Measurements from ENCODE around the gene SIN3A.
"Not testable (repeated sequence)": the region's sequence is repeated elsewhere in the genome, so short reads cannot be mapped to it uniquely, and the experiment has no call there.

Gene SIN3A

DNA sequence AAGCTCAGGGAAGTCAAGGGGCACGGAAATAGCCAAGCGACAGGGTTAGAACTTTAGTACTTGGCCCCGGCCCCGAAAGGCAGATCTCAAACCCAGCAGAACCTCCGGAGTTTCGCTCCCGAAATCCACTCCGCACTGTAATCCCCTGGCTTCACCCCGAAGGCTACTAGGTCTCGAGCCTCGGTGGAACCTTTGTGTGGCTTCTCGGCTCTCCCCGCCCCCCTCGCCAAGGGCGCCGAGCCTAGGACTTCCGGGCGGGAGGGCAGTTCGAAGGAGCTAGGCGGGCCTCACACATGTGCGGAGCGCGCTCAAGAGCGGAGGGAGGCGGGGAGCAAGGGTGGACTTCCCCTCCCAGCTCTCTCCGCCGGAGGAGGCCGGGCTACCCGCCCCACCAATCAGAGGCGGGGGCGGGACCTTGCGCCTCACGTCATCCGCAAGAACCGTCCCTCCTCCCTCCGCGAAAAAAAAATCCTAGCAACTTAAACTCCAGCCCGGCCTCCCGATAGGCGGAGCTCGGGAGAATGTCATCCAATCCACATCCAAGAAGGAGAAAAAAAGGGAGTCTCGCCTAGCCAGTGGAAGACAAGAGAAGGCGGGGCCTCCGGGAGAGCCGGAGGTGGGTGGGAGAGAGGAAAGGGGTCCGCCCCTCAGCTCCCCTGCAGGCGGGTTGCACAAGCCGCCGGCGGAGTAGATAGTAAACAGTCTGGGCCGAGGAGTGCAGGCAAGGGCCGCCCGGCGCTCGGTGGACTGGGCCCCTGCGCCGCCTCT, 2.4 kb upstream of the SIN3A start:
- DNase-seq (ENCODE audit: extremely low read depth, low read depth) = peak; percentile 100
- no peak for TF ChIP-seq CTCF (IDR thresholded peaks at IDR 0.05; ENCODE audit: low read depth, low read length)

DNA sequence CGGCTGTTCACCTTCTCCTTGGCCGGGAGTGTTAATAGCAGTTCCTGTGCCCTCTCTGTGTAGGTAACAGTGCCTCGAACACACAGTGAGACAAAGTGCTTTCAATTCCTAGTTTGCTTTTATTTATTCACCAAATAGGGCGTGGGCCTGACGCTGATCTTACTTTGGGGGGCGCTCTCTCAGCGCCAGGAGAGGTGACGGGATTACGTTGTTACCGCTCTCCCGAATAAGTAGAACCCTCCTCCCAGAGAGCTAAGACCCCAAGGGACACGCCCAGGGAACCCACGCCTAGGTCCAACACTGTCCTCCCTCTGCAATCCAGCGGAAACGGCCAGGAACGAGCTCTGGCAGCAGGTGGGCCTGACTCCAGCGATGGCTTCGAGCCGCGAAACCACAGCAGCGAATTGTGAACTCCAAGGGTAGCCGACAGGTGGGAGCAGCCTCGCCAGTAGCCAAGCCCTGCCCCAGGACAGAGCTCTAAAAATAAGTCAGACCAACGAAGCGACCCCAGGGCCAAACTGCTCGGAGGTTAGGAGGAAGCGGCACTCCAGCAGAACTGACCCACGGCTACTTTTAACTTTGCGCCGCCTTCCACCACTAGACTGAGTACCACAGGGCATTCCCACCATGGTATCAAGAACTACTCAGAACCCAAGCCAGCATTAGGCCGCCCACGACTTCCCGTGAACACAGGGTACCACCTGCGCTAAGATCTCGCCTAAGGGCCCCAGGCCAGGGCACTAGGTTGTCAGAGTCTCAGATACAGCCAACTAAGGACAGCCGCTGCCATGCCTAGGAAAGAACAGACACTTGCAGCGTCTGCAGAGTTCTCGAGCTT, 1.6 kb upstream of the SIN3A start:
- TF ChIP-seq CTCF (IDR thresholded peaks at IDR 0.05; ENCODE audit: low read depth, low read length) = no peak; the same call in 1 of the 2 replicates
- DNase-seq (ENCODE audit: extremely low read depth, low read depth) = no peak

DNA sequence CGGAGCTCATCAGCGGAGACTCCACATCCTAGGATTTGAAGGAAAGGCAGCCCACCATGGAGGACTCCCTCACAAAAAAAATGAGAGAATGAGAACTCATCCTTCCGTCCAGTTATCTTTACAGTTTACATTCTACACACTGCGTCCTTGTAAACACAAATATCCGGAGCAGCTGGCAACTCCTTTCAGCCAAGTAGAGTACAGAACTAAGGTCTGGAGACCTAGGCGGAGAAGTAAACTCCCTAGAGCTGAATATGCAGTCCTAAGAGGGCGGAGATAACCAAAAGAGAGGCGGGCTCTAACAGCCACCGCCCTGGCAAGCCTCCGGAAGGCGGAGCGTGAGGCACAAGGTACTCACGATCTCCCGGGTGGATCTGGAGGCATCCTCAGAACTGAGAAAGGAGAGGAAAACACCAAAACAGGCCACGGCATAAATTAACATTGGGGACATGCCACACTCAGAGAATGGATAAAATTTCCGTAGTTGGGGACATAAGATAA, 924 bp upstream of the SIN3A start:
- no peak for TF ChIP-seq CTCF (IDR thresholded peaks at IDR 0.05; ENCODE audit: low read depth, low read length)
- DNase-seq (ENCODE audit: extremely low read depth, low read depth) = no peak

DNA sequence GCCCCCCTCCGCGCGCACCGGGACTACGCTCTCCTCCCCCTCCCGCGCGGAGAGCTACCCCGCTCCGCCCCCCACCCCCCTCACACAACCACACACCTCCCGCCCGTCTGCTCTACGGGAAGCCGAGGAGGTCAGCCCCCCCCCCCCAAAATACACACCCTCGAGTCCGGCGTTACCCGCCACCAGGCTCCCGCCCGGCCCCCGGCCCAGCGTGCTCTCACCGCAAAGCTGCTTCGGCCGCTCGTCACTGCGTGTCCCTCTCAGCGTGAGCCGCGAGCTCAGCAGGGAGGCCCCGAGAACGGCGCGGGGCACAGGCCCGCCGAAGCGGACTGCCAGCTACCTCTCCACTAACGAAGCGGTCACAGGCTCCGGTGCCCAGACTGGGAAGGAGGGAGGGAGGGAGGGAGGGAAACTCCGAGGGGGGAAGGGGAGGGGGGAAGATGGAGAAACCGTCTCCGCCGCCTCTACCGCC, 252 bp downstream of the SIN3A start:
- no peak for TF ChIP-seq CTCF (IDR thresholded peaks at IDR 0.05; ENCODE audit: low read depth, low read length)
- DNase-seq (ENCODE audit: extremely low read depth, low read depth) = no peak

GRCh38 chr15:75450307-75451201, 936 bp downstream of the SIN3A start:
- no peak for TF ChIP-seq CTCF (IDR thresholded peaks at IDR 0.05; ENCODE audit: low read depth, low read length)
- peak; percentile 94 for DNase-seq (ENCODE audit: extremely low read depth, low read depth)

GRCh38 chr15:75449585-75450306, 1.7 kb downstream of the SIN3A start:
- TF ChIP-seq CTCF (IDR thresholded peaks at IDR 0.05; ENCODE audit: low read depth, low read length) = no peak

DNA sequence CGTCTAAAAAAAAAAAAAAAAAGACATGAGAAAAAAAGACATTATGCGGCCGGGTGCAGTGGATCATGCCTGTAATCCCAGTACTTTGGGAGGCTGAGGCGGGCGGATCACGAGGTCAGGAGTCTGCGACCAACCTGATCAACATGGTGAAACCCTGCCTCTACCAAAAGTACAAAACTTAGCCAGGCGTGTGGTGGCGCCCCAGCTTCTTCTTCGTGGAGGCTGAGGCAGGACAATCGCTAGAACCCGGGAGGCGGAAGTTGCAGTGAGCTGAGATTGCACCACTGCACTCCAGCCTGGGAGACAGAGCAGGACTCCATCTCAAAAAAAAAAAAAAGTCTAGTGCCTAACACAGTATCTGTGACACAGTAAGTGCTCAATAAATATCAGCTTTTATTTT, 3.3 kb downstream of the SIN3A start:
- DNase-seq (ENCODE audit: extremely low read depth, low read depth) = not testable (repeated sequence)

More at GRCh38 chr15:75449585-75450306, 1.7 kb downstream of the SIN3A start:
- DNase-seq (ENCODE audit: extremely low read depth, low read depth) = no peak

Data from AG09319 (cell line).